Transverse colon (tissue), 4 donors: ENCODE data around the gene MAZ.

Source experiments
- EP300 ChIP-seq: sonication (generic); formaldehyde crosslinking; IDR thresholded peaks from one replicate; pipeline ENCODE4 v1.6.1; 2017; ENCODE audit warnings: antibody characterized with exemption, low read depth
- POLR2A ChIP-seq: fragments of 450-650 bp; IDR thresholded peaks from one replicate; pipeline ENCODE4 v1.6.1; 2016; ENCODE audit warnings: antibody characterized with exemption, mild to moderate bottlenecking, moderate library complexity
- POLR2AphosphoS5 ChIP-seq, 3 donors: sonication (generic); formaldehyde crosslinking; IDR thresholded peaks; one replicate each; pipeline ENCODE4 v1.6.1; 2016; ENCODE audit warnings: antibody characterized with exemption in 3 of 3
- TF ChIP-seq, protein P1 (sequence below), 5 experiments: fragments of 200-600 bp in 3 of 5; fragments of 450-650 bp in 2 of 5; sonication (generic) in 3 of 5; IDR thresholded peaks; 1 replicate in 2 of 5; 2 replicates in 3 of 5; pipeline ENCODE4 v1.5.1; 2016 to 2017; ENCODE audit warnings: antibody characterized with exemption in 5 of 5, inconsistent platforms in 3 of 5, mild to moderate bottlenecking in 2 of 5, moderate library complexity in 1 of 5

DNA sequence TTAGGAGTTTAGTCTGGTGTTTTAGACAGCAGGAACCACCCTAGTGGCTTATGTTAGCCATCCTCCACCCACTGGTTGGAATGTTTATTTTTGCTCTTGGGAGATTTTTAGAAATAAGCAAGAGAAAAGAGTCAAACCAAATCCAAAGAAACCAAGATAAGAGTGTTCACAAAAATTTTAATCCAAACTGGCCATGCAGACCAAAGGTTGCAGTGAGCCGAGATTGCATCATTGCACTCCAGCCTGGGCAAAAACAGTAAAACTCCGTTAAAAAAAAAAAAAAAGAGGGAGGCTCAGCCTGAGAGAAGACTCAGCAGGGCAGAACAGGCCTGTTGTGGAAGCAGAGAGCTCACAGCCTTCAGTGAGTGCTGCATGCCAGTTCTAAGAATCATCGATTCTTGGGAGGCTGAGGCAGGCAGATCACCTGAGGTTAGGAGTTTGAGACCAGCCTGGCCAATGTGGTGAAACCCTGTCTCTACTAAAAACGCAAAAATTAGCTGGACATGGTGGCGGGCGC is 48.3 kb upstream of the MAZ start:
- TF ChIP-seq, protein P1, sequence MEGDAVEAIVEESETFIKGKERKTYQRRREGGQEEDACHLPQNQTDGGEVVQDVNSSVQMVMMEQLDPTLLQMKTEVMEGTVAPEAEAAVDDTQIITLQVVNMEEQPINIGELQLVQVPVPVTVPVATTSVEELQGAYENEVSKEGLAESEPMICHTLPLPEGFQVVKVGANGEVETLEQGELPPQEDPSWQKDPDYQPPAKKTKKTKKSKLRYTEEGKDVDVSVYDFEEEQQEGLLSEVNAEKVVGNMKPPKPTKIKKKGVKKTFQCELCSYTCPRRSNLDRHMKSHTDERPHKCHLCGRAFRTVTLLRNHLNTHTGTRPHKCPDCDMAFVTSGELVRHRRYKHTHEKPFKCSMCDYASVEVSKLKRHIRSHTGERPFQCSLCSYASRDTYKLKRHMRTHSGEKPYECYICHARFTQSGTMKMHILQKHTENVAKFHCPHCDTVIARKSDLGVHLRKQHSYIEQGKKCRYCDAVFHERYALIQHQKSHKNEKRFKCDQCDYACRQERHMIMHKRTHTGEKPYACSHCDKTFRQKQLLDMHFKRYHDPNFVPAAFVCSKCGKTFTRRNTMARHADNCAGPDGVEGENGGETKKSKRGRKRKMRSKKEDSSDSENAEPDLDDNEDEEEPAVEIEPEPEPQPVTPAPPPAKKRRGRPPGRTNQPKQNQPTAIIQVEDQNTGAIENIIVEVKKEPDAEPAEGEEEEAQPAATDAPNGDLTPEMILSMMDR (IDR thresholded peaks at IDR 0.05), result no peak
- TF ChIP-seq POLR2A (no peak), POLR2AphosphoS5 (IDR thresholded peaks at IDR 0.05) (no peak), EP300 (no peak)
